DOHH2 (cell line): ENCODE results near the gene BEST2.

ENCODE experiments used
- H3F3A ChIP-seq: fragments of 200-600 bp; sonication (generic), shearing (Covaris generic); 2 replicates; pipeline ENCODE4 v1.6.0; 2016; ENCODE audit warnings: antibody characterized with exemption, mild to moderate bottlenecking; ENCODE audit not compliant: control insufficient read depth, insufficient read depth
- H3K27ac ChIP-seq: fragments of 200-600 bp; sonication (generic); 2 replicates; pipeline ENCODE4 v1.5.1; 2014; ENCODE audit warnings: low read depth, mild to moderate bottlenecking, low read length, moderate library complexity
- H3K27me3 ChIP-seq: fragments of 200-600 bp; sonication (generic); 2 replicates; pipeline ENCODE4 v1.6.1; 2014; ENCODE audit warnings: mild to moderate bottlenecking, low read length, mixed read lengths; ENCODE audit not compliant: control insufficient read depth
- H3K36me3 ChIP-seq: fragments of 200-600 bp; sonication (generic); 2 replicates; pipeline ENCODE4 v1.6.1; 2014; ENCODE audit warnings: mild to moderate bottlenecking, low read length, moderate library complexity, mixed read lengths; ENCODE audit not compliant: control insufficient read depth
- H3K4me1 ChIP-seq: fragments of 200-600 bp; sonication (generic); 2 replicates; pipeline ENCODE4 v1.6.1; 2014; ENCODE audit warnings: mild to moderate bottlenecking, low read length, mixed read lengths; ENCODE audit not compliant: control insufficient read depth
- H3K4me2 ChIP-seq: fragments of 200-600 bp; sonication (generic); 2 replicates; pipeline ENCODE4 v1.6.0; 2014; ENCODE audit warnings: mild to moderate bottlenecking, low read length, moderate library complexity
- H3K4me3 ChIP-seq: fragments of 200-600 bp; sonication (generic); 2 replicates; pipeline ENCODE4 v1.5.1; 2014; ENCODE audit warnings: mild to moderate bottlenecking, low read length, mixed read lengths
- H3K79me2 ChIP-seq: fragments of 200-600 bp; sonication (generic); 2 replicates; pipeline ENCODE4 v1.6.1; 2014; ENCODE audit warnings: mild to moderate bottlenecking, low read length, mixed read lengths; ENCODE audit not compliant: control insufficient read depth
- H3K9me2 ChIP-seq: fragments of 200-600 bp; sonication (generic); replicated peaks from 2 replicates; pipeline ENCODE4 v1.6.1; 2014; ENCODE audit warnings: mild to moderate bottlenecking, low read length, mixed read lengths; ENCODE audit not compliant: control insufficient read depth
- H3K9me3 ChIP-seq: fragments of 200-600 bp; sonication (generic); 2 replicates; pipeline ENCODE4 v1.6.1; 2014; ENCODE audit warnings: antibody characterized with exemption, low read length, mixed read lengths; ENCODE audit not compliant: control insufficient read depth, insufficient read depth
- H4K20me1 ChIP-seq: fragments of 200-600 bp; sonication (generic); 2 replicates; pipeline ENCODE4 v1.6.0; 2014; ENCODE audit warnings: low read depth, mild to moderate bottlenecking, antibody characterized with exemption, low read length, moderate library complexity; ENCODE audit not compliant: control insufficient read depth, insufficient read depth
- EZH2phosphoT487 ChIP-seq: fragments of 200-600 bp; sonication (generic); IDR thresholded peaks from 2 replicates; pipeline ENCODE4 v1.6.1; 2017; ENCODE audit warnings: borderline replicate concordance, mild to moderate bottlenecking, antibody characterized with exemption, low read length, moderate library complexity, mixed read lengths
- TF ChIP-seq, protein P1 (sequence below): fragments of 200-600 bp; sonication (generic); IDR thresholded peaks from one replicate; pipeline ENCODE4 v1.5.1; 2014; ENCODE audit warnings: antibody characterized with exemption, mild to moderate bottlenecking, low read depth, low read length; ENCODE audit not compliant: poor library complexity, severe bottlenecking

BEST2 gene

GRCh38 chr19:12750851-12751250, 740 bp upstream of the BEST2 start:
- Histone ChIP-seq H3K4me1 (peaks cover 10% of the 10 kb centered on the region), H3K79me2 (no peaks in the 10 kb centered on the region), H3K4me2 (no peak overlapping the region), H3K9me2 (no peaks in the 10 kb centered on the region), H3F3A (no peaks in the 10 kb centered on the region), H3K36me3 (peaks cover 21% of the 10 kb centered on the region), H4K20me1 (no peaks in the 10 kb centered on the region), H3K27ac (no peak overlapping the region), H3K4me3 (no peak overlapping the region), H3K27me3 (peaks cover 26% of the 10 kb centered on the region), H3K9me3 (no peaks in the 10 kb centered on the region)
- TF ChIP-seq EZH2phosphoT487 = no peak

GRCh38 chr19:12752056-12752781, 628 bp downstream of the BEST2 start:
- no peaks in the 10 kb centered on the region for H4K20me1 ChIP-seq
- H3K36me3 ChIP-seq = peaks cover 10% of the 10 kb centered on the region
- H3K9me3 ChIP-seq = no peaks in the 10 kb centered on the region
- H3K27me3 ChIP-seq = peaks cover 26% of the 10 kb centered on the region
- no peak overlapping the region for H3K27ac ChIP-seq
- H3K79me2 ChIP-seq = no peaks in the 10 kb centered on the region
- no peaks in the 10 kb centered on the region for H3K9me2 ChIP-seq
- no peak for TF ChIP-seq EZH2phosphoT487
- TF ChIP-seq, protein P1, sequence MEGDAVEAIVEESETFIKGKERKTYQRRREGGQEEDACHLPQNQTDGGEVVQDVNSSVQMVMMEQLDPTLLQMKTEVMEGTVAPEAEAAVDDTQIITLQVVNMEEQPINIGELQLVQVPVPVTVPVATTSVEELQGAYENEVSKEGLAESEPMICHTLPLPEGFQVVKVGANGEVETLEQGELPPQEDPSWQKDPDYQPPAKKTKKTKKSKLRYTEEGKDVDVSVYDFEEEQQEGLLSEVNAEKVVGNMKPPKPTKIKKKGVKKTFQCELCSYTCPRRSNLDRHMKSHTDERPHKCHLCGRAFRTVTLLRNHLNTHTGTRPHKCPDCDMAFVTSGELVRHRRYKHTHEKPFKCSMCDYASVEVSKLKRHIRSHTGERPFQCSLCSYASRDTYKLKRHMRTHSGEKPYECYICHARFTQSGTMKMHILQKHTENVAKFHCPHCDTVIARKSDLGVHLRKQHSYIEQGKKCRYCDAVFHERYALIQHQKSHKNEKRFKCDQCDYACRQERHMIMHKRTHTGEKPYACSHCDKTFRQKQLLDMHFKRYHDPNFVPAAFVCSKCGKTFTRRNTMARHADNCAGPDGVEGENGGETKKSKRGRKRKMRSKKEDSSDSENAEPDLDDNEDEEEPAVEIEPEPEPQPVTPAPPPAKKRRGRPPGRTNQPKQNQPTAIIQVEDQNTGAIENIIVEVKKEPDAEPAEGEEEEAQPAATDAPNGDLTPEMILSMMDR = no peak
- H3K4me3 ChIP-seq = no peak overlapping the region
- H3K4me2 ChIP-seq = no peak overlapping the region
- no peaks in the 10 kb centered on the region for H3F3A ChIP-seq
- peaks cover 10% of the 10 kb centered on the region for H3K4me1 ChIP-seq

DNA sequence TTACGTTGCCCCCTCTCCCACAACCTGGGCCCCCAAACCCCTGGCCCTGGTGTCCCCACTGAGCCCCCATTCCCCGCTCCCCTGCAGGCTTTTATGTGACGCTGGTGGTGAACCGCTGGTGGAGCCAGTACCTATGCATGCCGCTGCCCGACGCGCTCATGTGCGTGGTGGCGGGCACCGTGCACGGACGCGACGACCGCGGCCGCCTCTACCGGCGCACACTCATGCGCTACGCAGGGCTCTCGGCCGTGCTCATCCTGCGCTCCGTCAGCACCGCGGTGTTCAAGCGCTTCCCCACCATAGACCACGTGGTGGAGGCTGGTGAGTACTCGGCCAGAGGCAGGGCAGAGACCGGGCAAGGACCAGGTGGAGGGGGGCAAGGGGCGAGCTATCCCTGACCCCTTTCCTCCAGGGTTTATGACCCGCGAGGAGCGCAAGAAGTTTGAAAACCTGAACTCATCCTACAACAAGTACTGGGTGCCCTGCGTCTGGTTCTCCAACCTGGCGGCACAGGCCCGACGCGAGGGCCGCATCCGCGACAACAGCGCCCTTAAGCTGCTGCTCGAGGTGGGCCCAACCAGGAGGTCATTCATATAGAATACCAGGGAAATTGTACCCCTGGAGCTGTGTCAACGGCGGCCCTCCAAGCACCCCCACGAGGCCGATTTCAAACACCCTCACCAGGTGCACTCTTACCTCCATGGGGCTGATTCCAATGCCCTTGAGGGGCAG, 3.0 kb downstream of the BEST2 start:
- Histone ChIP-seq H3K9me2 (no peaks in the 10 kb centered on the region), H3K4me2 (no peak overlapping the region), H3K27ac (no peak overlapping the region), H3K27me3 (peaks cover 29% of the 10 kb centered on the region), H3K4me1 (peaks cover 10% of the 10 kb centered on the region), H3K79me2 (no peaks in the 10 kb centered on the region), H3K36me3 (no peaks in the 10 kb centered on the region), H3F3A (no peaks in the 10 kb centered on the region), H3K9me3 (no peaks in the 10 kb centered on the region), H3K4me3 (no peak overlapping the region), H4K20me1 (no peaks in the 10 kb centered on the region)
- TF ChIP-seq, protein P1 = no peak
- no peak for TF ChIP-seq EZH2phosphoT487
